HG03175 (cell line): ENCODE measurements around the gene TMEM179B.
A peak's percentile ranks its signal among the peaks of the same experiment; 100 is the strongest.
"Not testable (repeated sequence)": the region's sequence is repeated elsewhere in the genome, so short reads cannot be mapped to it uniquely, and the experiment has no call there.

Experiments
- ATAC-seq: cut with Tn5 transposase; IDR thresholded peaks from one replicate; pipeline ENCODE4 v1.9.1; 2021; ENCODE audit warnings: mild to moderate bottlenecking, moderate library complexity; ENCODE audit not compliant: unreplicated experiment

Gene TMEM179B, protein sequence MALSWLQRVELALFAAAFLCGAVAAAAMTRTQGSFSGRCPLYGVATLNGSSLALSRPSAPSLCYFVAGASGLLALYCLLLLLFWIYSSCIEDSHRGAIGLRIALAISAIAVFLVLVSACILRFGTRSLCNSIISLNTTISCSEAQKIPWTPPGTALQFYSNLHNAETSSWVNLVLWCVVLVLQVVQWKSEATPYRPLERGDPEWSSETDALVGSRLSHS

DNA sequence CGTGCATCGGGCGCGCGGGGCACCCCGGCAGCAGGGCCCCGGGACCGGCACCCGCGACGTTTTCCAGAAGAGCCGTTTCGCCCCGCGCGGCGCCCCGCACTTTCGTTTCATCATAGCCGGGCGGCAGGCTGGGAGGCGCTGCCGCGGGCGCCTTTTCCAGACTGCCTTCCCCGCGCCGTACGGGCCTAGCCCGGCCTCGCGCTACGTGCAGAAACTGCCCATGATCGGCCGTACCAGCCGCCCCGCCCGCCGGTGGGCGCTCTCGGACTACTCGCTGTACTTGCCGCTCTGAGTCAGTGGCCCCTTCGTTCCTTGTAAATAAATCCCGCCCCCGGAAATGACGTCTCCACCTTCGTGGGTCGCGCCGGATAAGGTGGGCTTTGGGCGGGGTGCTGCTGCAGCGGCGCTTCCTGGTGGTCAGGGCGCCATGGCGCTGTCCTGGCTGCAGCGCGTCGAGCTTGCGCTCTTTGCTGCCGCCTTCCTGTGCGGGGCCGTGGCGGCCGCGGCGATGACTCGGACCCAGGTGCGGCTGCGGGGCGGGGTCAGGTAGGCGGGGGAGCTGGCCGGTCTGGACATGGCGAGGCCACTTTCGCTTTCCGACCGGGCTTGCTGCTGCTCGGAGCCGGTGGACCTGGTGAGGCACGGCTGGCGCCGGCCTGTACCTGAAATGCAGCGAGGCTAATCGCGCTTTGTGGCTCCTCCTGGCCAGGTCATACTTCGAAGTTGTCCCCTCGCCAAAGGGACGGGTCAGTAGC lies at the start of gene TMEM179B:
TSS of gene TMEM179B (plus strand) at position 398 of the 755 bp plus-strand sequence. CDS start at position 428, 30 bp downstream.
- peak; percentile 64 for ATAC-seq

DNA sequence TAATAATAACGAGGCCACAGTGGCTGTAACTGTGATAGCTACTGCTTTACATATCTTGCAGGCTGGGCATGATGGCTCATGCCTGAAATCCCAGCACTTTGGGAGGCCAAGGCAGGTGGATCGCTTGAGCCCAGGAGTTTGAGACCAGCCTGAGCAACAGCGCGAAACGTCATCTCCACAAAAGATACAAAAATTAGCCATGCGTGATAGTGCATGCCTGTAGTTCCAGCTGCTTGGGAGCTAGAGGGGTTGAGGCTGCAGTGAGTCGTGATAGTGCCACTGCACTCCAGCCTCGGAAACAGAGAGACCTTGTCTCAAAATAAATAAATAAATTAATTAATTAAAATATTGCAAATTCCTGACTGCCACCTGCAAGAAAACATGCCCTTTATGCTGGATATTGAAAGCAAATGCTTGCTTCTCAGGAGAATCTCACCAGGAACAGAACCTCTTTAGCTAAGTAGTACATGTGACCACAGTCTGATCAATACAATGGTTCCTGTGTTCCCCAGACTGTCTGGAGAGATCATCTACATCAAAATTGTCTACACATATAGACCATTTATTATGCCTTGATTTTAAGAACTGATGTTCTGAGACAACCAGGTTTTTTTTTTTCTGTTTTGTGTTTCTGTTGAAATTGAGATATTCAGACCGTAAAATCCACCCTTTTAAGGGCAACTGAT lies 39.6 kb upstream of the TMEM179B start:
- no peak for ATAC-seq

DNA sequence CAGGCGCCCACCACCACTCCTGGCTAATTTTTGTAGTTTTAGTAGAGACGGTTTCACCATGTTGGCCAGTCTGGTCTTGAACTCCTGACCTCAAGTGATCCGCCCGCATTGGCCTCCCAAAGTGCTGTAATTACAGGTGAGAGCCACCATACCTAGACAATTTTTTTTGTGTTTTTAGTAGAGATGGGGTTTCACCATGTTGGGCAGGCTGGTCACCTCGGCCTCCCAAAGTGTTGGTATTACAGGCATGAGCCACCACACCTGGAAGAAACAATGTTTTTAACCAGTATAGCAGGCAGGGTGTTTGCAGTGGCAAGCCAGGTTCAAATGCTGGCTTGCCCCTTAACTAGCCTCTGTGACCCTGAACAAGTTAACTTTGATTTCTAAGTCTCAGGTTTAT lies 37.3 kb upstream of the TMEM179B start:
- ATAC-seq: not testable (repeated sequence)

DNA sequence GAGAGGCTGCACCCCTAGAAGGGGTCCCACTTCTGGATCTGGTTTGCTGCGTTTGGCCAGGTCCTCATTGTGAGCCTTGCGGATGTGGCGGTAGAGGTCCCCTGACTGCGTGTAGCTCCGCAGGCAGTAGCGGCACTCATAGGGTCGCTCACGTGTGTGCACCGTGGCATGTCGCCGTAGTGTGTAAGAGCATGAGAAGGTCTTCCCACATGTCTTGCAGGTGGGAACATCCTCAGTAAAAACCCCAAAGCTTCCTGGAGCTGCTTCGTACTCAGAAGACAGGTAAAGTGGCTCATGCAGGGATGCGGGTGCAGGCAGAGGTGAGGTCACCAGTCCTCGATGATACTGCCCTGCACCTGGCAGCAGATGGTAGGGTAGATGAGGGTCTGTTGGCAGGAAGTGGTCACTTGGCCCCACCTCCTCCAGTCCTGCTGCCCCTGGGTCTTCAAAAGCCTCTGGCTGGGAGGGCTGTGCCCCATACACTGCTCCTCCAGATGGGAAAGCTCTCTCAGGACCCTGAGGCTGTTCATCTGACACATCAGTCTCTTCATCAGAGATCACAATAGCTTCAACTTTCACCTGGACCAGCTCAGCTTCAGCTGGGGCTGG lies 34.9 kb upstream of the TMEM179B start:
- no peak for ATAC-seq

DNA sequence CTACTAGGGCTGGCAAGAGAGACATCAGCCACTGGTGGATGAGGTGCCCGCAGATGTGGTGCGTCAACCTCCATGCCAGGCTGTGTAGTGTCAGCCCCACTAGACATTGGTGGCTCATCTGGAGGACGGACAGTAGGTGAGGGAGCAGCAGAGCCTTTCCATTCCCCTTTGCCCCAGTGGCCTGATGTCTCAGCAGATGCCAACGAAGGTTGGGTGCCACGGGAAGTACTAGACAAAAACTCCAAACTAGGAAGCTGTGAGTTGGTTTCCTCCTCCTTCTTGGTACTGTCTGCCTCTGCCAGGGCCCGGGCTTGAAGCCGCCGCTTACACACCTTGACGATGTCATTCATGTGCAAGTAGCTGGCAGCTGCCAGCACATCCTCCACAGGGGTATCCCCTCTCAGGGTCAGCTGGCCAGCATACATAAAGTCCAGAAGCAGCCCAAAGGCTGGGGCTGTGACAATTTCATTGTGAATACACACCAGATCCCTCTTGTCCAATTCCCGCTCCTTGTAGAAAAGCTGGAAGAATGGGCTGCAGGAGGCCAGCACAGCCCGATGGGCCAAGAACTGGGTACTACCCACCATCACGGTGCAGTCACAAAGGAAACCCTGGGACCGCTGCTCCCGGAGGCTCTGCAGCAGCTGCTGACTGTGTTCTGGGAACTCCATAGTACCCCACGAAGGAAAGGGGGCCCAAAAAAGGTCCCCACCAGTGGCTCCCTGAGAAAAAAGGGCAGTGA lies 34.0 kb upstream of the TMEM179B start:
- no peak for ATAC-seq

DNA sequence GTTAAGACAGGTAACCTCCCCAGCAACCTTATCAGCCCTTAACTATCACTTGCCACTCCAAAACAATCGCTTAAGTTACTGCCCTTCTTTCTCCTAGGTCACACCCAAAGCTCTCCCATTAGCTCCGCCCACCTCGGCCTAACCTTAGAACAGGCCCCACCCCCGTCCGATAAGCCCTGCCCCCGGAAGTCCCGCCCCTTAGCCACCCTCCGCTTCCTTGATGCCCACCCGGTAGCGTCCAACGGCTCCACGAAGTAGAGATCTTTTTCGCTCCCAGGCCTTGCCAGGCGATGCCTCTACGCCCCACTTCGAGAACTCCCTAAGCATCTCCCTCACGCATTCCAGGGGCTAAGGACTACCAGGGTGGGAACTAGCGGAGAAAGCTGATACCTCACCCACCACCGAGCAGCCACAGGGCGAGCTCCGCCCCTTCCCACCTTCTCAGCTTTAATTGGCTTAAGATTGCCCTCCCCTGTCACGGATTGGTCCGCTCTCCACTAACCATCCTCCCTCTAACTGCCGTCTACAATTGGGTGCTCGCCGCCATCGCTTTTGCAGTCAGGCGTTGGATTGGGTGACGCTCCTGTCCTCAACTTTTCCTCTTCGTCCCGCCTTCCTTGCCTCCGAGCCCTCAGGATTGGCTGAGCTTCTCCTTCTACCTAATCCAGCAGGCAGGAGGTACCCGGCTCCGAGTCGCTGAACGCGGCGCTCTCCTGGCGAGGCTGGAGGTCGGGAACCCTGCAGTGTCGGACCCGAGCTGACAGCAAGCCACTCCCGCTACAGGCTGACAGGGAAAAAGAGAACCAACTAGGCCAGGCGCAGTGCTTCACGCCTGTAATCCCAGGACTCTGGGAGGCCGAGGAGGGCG lies 33.2 kb upstream of the TMEM179B start, which contains the start of gene ZBTB3:
TSS of gene ZBTB3 (minus strand) at position 425 of the 868 bp plus-strand sequence. CDS start 496 bp downstream, outside the sequence.
- peak; percentile 94 for ATAC-seq

DNA sequence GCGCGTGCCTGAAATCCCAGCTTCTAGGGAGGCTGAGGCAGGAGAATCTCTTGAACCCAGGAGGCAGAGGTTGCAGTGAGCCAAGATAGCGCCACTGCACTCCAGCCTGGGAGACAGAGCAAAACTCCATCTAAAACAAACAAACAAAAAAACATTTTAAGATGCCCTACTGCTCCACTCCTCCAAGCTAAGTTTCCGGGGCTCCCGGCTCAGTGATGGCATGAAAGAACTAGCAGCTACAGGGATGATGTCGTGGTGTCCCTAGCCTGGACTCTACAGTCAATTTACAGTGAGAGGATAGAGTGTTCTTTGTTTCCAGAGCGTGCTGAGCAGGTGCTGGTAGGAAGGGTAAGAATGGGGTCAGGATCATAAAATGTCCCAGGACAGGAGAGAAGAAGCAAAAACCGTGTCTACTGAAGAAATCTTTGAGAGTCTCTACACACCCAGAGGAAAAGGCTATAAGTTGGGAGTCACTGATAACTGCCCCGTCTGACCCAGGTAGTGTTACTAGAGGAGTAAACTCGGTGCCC lies 32.1 kb upstream of the TMEM179B start:
- no peak for ATAC-seq

DNA sequence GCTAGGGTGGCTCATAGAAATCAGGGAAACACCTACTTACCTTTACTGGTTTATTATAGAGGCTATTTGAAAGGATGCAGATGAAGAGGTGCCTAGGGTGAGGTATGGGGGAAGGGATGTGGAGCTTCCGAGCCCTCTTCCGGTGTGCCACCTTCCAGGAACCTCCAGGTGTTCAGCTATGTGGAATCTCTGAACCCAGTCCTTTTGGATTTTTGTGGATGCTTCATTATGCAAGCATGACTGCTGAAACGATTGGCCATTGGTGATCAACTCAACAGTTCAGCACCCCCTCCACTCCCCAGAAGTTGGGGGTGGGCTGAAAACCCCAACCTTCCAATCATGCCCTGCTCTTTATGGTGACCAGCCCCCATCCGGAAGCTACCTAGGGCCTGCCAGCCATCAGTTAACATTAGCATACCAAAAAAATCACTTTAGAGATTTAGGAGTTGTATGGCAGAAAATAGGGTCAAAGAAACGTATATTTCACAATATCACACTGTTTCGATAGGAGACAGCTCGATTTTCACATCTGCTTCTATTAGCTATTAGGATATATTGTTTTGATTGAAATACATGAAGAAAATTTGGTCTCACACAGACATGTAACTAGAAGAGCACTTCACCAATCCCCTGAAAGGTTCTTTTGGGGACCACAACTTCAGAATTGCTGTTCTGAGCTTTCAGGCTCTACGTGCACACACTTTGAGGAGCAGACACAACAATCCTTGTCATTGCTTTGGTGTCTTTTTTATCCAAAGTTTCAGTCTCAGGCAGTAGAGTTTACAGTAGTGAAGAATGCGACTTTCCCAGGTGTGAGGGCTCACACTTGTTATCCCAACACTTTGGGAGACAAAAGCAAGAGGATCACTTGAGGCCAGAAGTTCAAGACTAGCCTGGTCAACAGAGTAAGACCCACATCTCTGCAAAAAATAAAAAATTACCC lies 29.1 kb upstream of the TMEM179B start:
- no peak for ATAC-seq

DNA sequence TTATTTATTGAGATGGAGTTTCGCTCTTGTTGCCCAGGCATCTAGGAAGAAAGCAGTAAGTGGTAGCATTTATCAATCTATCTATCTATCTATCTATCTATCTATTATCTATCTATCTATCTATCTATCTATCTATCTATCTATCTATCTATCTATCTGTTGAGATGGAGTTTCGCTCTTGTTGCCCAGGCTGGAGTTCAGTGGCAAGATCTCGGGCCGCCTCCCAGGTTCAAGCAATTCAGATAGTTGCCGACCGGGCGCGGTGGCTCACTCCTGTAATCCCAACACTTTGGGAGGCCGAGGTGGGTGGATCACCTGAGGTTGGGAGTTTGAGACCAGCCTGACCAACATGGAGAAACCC lies 26.4 kb upstream of the TMEM179B start:
- ATAC-seq: not testable (repeated sequence)

DNA sequence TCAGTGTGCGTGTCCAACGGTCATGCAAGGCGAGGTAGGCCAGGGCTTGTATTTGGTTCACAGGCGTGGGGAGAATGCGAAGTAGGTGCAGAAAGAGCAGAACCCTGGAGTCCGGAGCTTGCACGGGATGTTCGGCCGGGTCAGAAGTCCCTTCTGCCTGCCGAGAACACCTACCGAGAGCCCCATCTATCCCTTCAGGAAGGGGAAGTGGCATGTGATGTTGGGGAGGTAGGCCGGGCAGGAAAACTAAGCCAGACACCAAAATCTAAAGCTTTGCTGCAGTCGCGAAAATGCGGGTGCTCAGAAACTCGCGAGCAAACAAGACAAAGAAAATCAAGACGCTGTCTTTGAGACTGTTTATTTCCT lies 16.4 kb upstream of the TMEM179B start:
- no peak for ATAC-seq

DNA sequence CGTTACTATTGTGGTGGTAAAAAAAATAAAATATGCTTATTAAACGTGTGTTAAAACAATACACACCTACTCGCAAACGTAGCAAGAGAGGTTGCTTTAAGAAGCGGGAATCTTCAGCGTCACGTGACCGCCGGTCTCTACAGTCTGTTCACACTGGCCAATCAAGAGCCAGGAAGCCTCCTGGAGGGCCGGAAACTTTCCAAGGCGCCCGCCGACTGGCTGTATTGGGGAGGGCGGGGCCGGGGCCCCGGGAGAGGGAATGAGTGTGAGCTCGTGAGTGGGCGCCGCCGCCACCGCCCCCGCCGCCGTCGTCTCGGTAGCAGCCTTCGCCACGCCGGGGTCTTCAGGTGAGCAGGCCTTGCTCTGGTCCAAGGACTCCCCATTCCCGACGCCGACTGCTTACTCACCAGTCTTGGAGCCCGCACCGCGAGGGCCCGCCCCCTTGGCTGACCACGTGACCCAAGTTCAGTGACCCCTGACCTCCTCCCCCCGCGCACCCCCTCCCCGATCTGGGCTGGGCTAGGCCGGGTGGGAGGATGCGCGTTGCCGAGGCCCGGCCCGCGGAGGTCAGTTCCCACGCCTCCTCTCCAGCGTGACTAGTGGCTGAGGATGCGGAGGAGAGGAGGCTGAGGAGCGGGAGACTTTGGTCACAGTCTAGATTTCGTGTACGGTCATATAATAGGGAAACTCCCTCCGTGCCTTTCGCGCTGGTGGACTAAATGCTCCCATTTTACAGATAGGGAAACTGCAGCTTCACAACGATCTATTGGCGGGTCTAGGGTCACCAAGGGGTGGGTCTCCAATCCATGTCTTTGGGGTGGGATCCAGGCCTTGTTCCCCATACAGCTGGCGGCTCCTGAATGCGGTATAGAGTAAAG lies 15.8 kb upstream of the TMEM179B start, which contains the start of gene TAF6L:
TSS of gene TAF6L (plus strand) at position 253 of the 878 bp plus-strand sequence. CDS start 4,388 bp downstream, outside the sequence.
- peak; percentile 75 for ATAC-seq

DNA sequence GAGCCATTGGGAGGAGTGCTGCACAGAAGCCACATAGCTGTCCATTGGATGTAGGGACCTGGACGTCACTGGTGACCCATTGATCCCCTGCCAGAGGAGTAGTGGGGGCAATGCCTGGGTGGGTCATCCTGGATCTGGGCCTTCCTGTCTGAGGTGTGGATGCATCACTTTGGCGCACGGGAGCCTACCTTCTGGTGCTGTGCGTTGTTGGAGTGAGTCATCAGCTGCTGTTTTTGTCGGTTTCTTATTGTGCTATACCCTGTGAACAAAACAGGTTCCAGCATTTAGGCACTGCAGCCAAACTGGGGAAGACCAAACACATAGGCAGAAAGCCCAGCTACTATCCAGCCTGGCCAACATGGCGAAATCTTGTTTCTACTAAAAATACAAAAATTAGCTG lies 12.8 kb upstream of the TMEM179B start:
- no peak for ATAC-seq

DNA sequence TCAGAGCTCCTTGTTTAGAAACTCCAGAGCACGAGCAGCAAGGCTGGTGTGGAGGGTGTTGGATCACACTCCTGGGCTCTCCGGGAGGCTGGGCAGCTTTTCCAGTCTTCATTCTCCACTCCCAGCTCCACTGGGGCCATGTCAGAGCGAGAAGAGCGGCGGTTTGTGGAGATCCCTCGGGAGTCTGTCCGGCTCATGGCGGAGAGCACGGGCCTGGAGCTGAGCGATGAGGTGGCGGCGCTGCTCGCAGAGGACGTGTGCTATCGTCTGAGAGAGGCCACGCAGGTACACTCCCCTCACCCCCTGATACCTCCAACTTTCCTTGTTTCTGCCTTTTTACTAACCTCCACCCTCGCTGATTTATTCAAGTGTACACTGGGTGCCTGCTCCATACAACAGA lies 11.6 kb upstream of the TMEM179B start:
- ATAC-seq: no peak

DNA sequence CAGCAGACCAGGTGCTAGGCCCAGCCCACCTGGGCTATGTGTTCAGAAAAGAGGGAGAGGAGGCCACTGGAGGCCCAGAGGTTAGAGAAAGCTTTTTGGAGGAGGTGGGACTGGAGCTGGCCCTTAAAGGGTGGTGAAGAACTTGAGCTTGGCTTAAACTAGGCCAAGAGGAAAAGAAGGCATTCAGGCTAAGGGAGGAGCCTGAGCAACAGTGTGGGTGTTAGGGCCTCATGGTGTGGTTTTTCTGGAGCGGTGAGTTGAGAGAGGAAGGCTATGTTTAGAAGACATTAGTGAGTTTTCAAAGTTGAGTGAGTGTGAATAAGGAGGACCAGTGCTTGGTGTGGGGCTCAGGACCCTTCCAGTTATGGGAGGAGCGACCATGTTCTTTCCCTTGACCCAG lies 9.8 kb upstream of the TMEM179B start:
- ATAC-seq: no peak

DNA sequence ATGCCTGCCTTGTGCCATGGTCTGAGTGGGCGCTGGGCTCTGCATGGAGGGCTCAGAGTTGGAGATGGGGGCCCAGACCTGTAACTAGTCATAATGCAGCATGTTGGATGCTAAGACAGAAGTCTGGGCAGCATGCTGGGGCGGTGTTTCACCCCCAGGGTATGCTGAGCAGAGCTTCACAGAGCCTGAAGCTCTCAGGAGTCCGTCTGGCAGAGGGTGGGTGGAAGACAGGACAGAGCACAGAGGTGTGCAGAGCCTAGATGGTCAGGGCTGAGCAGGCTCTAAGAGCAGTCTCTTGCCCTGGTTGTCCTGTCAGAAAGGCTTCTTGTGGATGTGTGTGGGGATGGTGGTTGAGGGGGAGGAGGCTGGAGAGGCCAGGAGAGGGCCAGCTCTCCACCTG lies 8.8 kb upstream of the TMEM179B start:
- no peak for ATAC-seq

DNA sequence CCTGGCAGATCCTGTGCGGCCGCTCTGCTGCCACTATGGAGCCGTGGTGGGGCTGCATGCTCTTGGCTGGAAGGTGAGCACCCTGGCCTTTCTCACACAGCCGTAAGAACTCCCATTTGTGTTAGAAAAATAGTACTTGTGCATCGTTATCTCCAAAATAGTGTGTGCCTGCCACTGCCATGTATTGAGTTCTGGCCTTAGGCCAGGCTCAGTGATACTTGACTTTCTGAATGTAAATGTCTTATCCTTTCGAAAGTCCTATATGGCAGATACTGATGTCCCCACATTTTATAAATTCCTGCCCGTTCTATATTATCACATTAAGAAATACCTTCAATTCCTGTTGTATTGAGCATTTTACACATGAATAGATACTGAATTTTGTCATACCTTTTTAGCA lies 4.4 kb upstream of the TMEM179B start:
- ATAC-seq: no peak

DNA sequence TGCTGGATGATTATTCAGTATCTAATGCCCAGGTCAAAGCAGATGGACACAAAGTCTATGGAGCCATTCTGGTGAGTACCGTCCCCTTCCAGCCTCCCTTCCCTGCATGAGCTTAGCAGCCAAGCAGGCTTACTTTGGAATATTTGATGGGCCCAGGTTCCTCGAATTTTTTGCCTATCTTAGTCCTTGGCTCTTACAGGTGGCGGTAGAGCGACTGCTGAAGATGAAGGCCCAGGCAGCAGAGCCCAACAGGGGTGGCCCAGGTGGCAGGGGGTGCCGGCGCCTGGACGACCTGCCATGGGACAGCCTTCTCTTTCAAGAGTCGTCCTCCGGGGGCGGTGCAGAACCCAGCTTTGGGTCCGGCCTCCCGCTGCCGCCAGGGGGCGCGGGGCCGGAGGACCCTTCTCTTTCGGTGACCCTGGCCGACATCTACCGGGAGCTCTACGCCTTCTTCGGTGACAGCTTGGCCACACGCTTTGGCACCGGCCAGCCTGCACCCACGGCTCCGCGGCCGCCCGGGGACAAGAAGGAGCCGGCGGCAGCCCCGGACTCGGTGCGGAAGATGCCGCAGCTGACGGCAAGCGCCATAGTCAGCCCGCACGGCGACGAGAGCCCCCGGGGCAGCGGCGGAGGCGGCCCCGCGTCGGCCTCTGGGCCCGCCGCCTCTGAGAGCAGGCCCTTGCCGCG lies 741 bp upstream of the TMEM179B start:
- ATAC-seq: peak; percentile 77
